Mesenchymal stem cell (in vitro differentiated cells and primary cell): Measurements from ENCODE around the gene SNTG2.

Source experiments
- DNase-seq: peaks from one replicate; pipeline ENCODE4 v3.0.0-alpha.2; 2013
- H2AFZ ChIP-seq: one replicate; pipeline ENCODE4 v1.6.1; 2013; ENCODE audit warnings: low read depth, mild to moderate bottlenecking, control low read depth, inconsistent platforms, low read length, moderate library complexity
- H2AK5ac ChIP-seq: 2 replicates; pipeline ENCODE4 v1.6.1; 2013; ENCODE audit warnings: low read length, moderate library complexity, mild to moderate bottlenecking, inconsistent platforms; ENCODE audit not compliant: severe bottlenecking
- H2BK120ac ChIP-seq: one replicate; pipeline ENCODE4 v1.6.1; 2013; ENCODE audit warnings: low read depth, mild to moderate bottlenecking, inconsistent platforms, low read length, moderate library complexity
- H2BK12ac ChIP-seq, 2 experiments: one replicate each; pipeline ENCODE4 v1.6.1; 2013; ENCODE audit warnings: inconsistent platforms in 2 of 2, low read length in 2 of 2, mild to moderate bottlenecking in 2 of 2, moderate library complexity in 2 of 2, control low read depth in 1 of 2
- H2BK15ac ChIP-seq: one replicate; pipeline ENCODE4 v1.6.1; 2013; ENCODE audit warnings: mild to moderate bottlenecking, low read depth, inconsistent platforms; ENCODE audit not compliant: poor library complexity, severe bottlenecking
- H2BK5ac ChIP-seq: 2 replicates; pipeline ENCODE4 v1.6.1; 2013; ENCODE audit warnings: low read depth, mild to moderate bottlenecking, low read length, control low read depth, inconsistent platforms; ENCODE audit not compliant: poor library complexity, severe bottlenecking
- H3K14ac ChIP-seq, 2 experiments: one replicate each; pipeline ENCODE4 v1.6.1; 2013; ENCODE audit warnings: inconsistent platforms in 2 of 2, low read length in 2 of 2, control low read depth in 1 of 2, mild to moderate bottlenecking in 1 of 2, moderate library complexity in 1 of 2
- H3K18ac ChIP-seq, 2 experiments: one replicate each; pipeline ENCODE4 v1.6.1; 2013; ENCODE audit warnings: inconsistent platforms in 2 of 2, low read length in 2 of 2, control low read depth in 1 of 2, low read depth in 1 of 2, mild to moderate bottlenecking in 1 of 2
- H3K23ac ChIP-seq, 2 experiments: one replicate each; pipeline ENCODE4 v1.6.1; 2013; ENCODE audit warnings: inconsistent platforms in 2 of 2, low read length in 2 of 2, mild to moderate bottlenecking in 2 of 2, moderate library complexity in 2 of 2, control low read depth in 1 of 2
- H3K27ac ChIP-seq: 2 replicates; pipeline ENCODE4 v1.5.1; 2013; ENCODE audit warnings: mild to moderate bottlenecking, moderate library complexity, low read length, control low read depth, inconsistent platforms; ENCODE audit not compliant: poor library complexity, severe bottlenecking
- H3K27me3 ChIP-seq, 2 experiments: 2 replicates each; pipeline versions ENCODE4 v1.6.1 to v1.7.0; 2013; ENCODE audit warnings: low read length in 2 of 2, mild to moderate bottlenecking in 2 of 2, moderate library complexity in 2 of 2, control low read depth in 1 of 2, inconsistent platforms in 1 of 2; ENCODE audit not compliant: control insufficient read depth in 1 of 2, insufficient read depth in 1 of 2
- H3K36me3 ChIP-seq, 2 experiments: 2 replicates each; pipeline versions ENCODE4 v1.6.1 to v1.7.0; 2013; ENCODE audit warnings: low read length in 2 of 2, control low read depth in 1 of 2, inconsistent platforms in 1 of 2, low read depth in 1 of 2, mild to moderate bottlenecking in 1 of 2; ENCODE audit not compliant: insufficient read depth in 2 of 2, control insufficient read depth in 1 of 2
- H3K4ac ChIP-seq, 2 experiments: one replicate each; pipeline ENCODE4 v1.6.1; 2013; ENCODE audit warnings: inconsistent platforms in 2 of 2, low read length in 2 of 2, mild to moderate bottlenecking in 2 of 2, moderate library complexity in 2 of 2, control low read depth in 1 of 2, low read depth in 1 of 2
- H3K4me1 ChIP-seq: 2 replicates; pipeline ENCODE4 v1.6.1; 2013; ENCODE audit warnings: low read depth, low read length, control low read depth; ENCODE audit not compliant: control insufficient read depth, insufficient read depth
- H3K4me2 ChIP-seq: 2 replicates; pipeline ENCODE4 v1.6.1; 2013; ENCODE audit warnings: low read length, mild to moderate bottlenecking, inconsistent platforms; ENCODE audit not compliant: poor library complexity, severe bottlenecking
- H3K4me3 ChIP-seq, 2 experiments: 2 replicates each; pipeline versions ENCODE4 v1.5.1 to v1.7.0; 2013; ENCODE audit warnings: low read length in 2 of 2, mild to moderate bottlenecking in 2 of 2, control low read depth in 1 of 2, low read depth in 1 of 2; ENCODE audit not compliant: insufficient read depth in 1 of 2
- H3K79me1 ChIP-seq: replicated peaks from 2 replicates; pipeline ENCODE4 v1.6.1; 2013; ENCODE audit warnings: mild to moderate bottlenecking, control low read depth, low read length, inconsistent platforms; ENCODE audit not compliant: poor library complexity, severe bottlenecking
- H3K9ac ChIP-seq: 2 replicates; pipeline ENCODE4 v1.7.0; 2013; ENCODE audit warnings: mild to moderate bottlenecking, low read length, moderate library complexity
- H3K9me3 ChIP-seq: 2 replicates; pipeline ENCODE4 v1.7.0; 2013; ENCODE audit warnings: mild to moderate bottlenecking, low read length; ENCODE audit not compliant: control insufficient read depth
- H4K8ac ChIP-seq: one replicate; pipeline ENCODE4 v1.6.1; 2013; ENCODE audit warnings: inconsistent platforms, mild to moderate bottlenecking, low read length, moderate library complexity
- H4K91ac ChIP-seq: one replicate; pipeline ENCODE4 v1.6.1; 2013; ENCODE audit warnings: mild to moderate bottlenecking, low read length, inconsistent platforms
- WGBS: methylation state at CpG from one replicate; pipeline ENCODE4 v1.1.7; 2013; ENCODE audit warnings: mixed read lengths; 5-methylcytosine and 5-hydroxymethylcytosine counted together

Gene SNTG2

GRCh38 chr2:1072250-1072649 lies 121.6 kb downstream of the SNTG2 start:
- Histone ChIP-seq H3K36me3 (no peaks in the 10 kb centered on the region), H2AK5ac (no peak overlapping the region), H3K27me3 (peaks cover 0 to 4% of the 10 kb centered on the region in 2 experiments), H3K14ac (no peak overlapping the region), H3K18ac (no peak overlapping the region), H3K23ac (no peak overlapping the region), H3K27ac (no peak overlapping the region), H4K91ac (no peak overlapping the region), H3K79me1 (peaks cover 4% of the 10 kb centered on the region), H3K9me3 (no peaks in the 10 kb centered on the region), H3K4me1 (peaks cover 11% of the 10 kb centered on the region), H3K4me2 (no peak overlapping the region), H3K9ac (no peak overlapping the region), H2BK120ac (no peak overlapping the region), H2BK12ac (no peak overlapping the region), H2AFZ (no peak overlapping the region), H2BK5ac (no peak overlapping the region), H3K4me3 (no peak overlapping the region), H2BK15ac (no peak overlapping the region), H4K8ac (no peak overlapping the region), H3K4ac (no peak overlapping the region)
- DNase-seq, result no peak

- no peaks in the 10 kb centered on the region for H3K79me1 ChIP-seq
- DNase-seq, result no peak
- 94% methylated on average over 3 of the region's 9 CpGs for WGBS
- no peak overlapping the region for H2AFZ ChIP-seq
- H4K91ac ChIP-seq, result no peak overlapping the region
- H3K14ac ChIP-seq, result no peak overlapping the region
- H2BK15ac ChIP-seq, result no peak overlapping the region
- peaks cover 0 to 3% of the 10 kb centered on the region in 2 experiments for H3K36me3 ChIP-seq
- no peak overlapping the region for H3K4me3 ChIP-seq
- no peak overlapping the region for H3K4ac ChIP-seq
- H3K4me2 ChIP-seq, result no peak overlapping the region
- H3K18ac ChIP-seq, result no peak overlapping the region
- no peak overlapping the region for H3K23ac ChIP-seq
- peaks cover 0 to 10% of the 10 kb centered on the region in 2 experiments for H3K27me3 ChIP-seq
- H3K4me1 ChIP-seq, result peaks cover 3% of the 10 kb centered on the region
- H4K8ac ChIP-seq, result no peak overlapping the region
- no peak overlapping the region for H2BK120ac ChIP-seq
- H2BK12ac ChIP-seq, result no peak overlapping the region
- H2AK5ac ChIP-seq, result no peak overlapping the region
- H2BK5ac ChIP-seq, result no peak overlapping the region
- no peak overlapping the region for H3K9ac ChIP-seq
- H3K9me3 ChIP-seq, result no peaks in the 10 kb centered on the region
- H3K27ac ChIP-seq, result no peak overlapping the region
These were observed 127.3 kb downstream of the SNTG2 start for GRCh38 chr2:1077911-1078310.

- Histone ChIP-seq H2BK120ac (no peak overlapping the region), H3K36me3 (peaks cover 0 to 3% of the 10 kb centered on the region in 2 experiments), H3K4me3 (no peak overlapping the region), H2BK15ac (no peak overlapping the region), H4K91ac (no peak overlapping the region), H3K23ac (no peak overlapping the region), H2AK5ac (no peak overlapping the region), H3K4ac (no peak overlapping the region), H3K9me3 (no peaks in the 10 kb centered on the region), H2BK12ac (no peak overlapping the region), H3K4me1 (peaks cover 3% of the 10 kb centered on the region), H3K79me1 (no peaks in the 10 kb centered on the region), H4K8ac (no peak overlapping the region), H2BK5ac (no peak overlapping the region), H3K14ac (no peak overlapping the region), H3K4me2 (no peak overlapping the region), H3K27ac (no peak overlapping the region), H3K18ac (no peak overlapping the region), H2AFZ (no peak overlapping the region), H3K9ac (no peak overlapping the region), H3K27me3 (peaks cover 0 to 10% of the 10 kb centered on the region in 2 experiments)
- WGBS, result 83% methylated on average over 10 of the region's 10 CpGs
- no peak for DNase-seq
These were observed 127.7 kb downstream of the SNTG2 start for GRCh38 chr2:1078326-1078725.

- H2BK120ac ChIP-seq, result no peak overlapping the region
- no peak overlapping the region for H3K4ac ChIP-seq
- H3K4me3 ChIP-seq, result no peak overlapping the region
- H3K4me1 ChIP-seq, result no peaks in the 10 kb centered on the region
- H3K27ac ChIP-seq, result no peak overlapping the region
- no peak overlapping the region for H2AFZ ChIP-seq
- H2BK5ac ChIP-seq, result no peak overlapping the region
- no peak overlapping the region for H4K8ac ChIP-seq
- H2AK5ac ChIP-seq, result no peak overlapping the region
- no peak overlapping the region for H3K14ac ChIP-seq
- no peak overlapping the region for H4K91ac ChIP-seq
- H3K9ac ChIP-seq, result no peak overlapping the region
- no peaks in the 10 kb centered on the region for H3K79me1 ChIP-seq
- no peak overlapping the region for H3K4me2 ChIP-seq
- 72% methylated on average over 15 of the region's 15 CpGs for WGBS
- H3K36me3 ChIP-seq, result peaks cover 0 to 10% of the 10 kb centered on the region in 2 experiments
- H3K27me3 ChIP-seq, result peaks cover 0 to 10% of the 10 kb centered on the region in 2 experiments
- H3K9me3 ChIP-seq, result no peaks in the 10 kb centered on the region
- no peak overlapping the region for H3K23ac ChIP-seq
- no peak overlapping the region for H2BK12ac ChIP-seq
- DNase-seq, result no peak
- H3K18ac ChIP-seq, result no peak overlapping the region
- H2BK15ac ChIP-seq, result no peak overlapping the region
These were observed 129.5 kb downstream of the SNTG2 start for GRCh38 chr2:1079873-1080799.
